Large intestine (tissue), 3 donors: ENCODE data around the gene UBE2G2. TPM values are rescaled to one million over a fixed set of nuclear protein-coding genes. Genes with fewer than 3 reads are reported as not detected.
"Not testable (repeated sequence)": the region's sequence is repeated elsewhere in the genome, so short reads cannot be mapped to it uniquely, and the experiment has no call there.

Experiments
- DNase-seq, 2 donors: peaks; one replicate each; pipeline versions ENCODE4 v3.0.0 to v3.0.0-alpha.2; 2013
- H3K27ac ChIP-seq: one replicate; pipeline ENCODE4 v1.5.1; 2013; ENCODE audit warnings: low read length
- H3K27me3 ChIP-seq: 2 replicates; pipeline ENCODE4 v1.6.1; 2013; ENCODE audit warnings: low read length; ENCODE audit not compliant: control insufficient read depth, insufficient read depth
- H3K36me3 ChIP-seq: 2 replicates; pipeline ENCODE4 v1.6.1; 2013; ENCODE audit warnings: low read length; ENCODE audit not compliant: control insufficient read depth, insufficient read depth
- H3K4me1 ChIP-seq: one replicate; pipeline ENCODE4 v1.6.1; 2013; ENCODE audit warnings: low read length; ENCODE audit not compliant: control insufficient read depth, insufficient read depth
- H3K4me3 ChIP-seq: one replicate; pipeline ENCODE4 v1.5.1; 2013; ENCODE audit warnings: low read length
- H3K9me3 ChIP-seq: one replicate; pipeline ENCODE4 v1.6.1; 2013; ENCODE audit warnings: mild to moderate bottlenecking, low read depth, low read length, moderate library complexity; ENCODE audit not compliant: control insufficient read depth
- WGBS: methylation state at CpG from one replicate; pipeline ENCODE4 v1.1.5; 2013; ENCODE audit warnings: low lambda C conversion rate; ENCODE audit not compliant: insufficient coverage; 5-methylcytosine and 5-hydroxymethylcytosine counted together
- polyA plus RNA-seq: library from polyadenylated mRNA; unstranded; fragments of 120-200 nt; gene quantifications from one replicate; pipeline ENCODE4 v1.2.1, GENCODE V29; 2013

UBE2G2 gene
- polyA plus RNA-seq, 1 donor, result 97.1 TPM

- no CpG with 5 or more reads among the region's 37 CpGs for WGBS
- H3K27me3 ChIP-seq, result no peaks in the 10 kb centered on the region
Measured at GRCh38 chr21:44836666-44837471, 35.2 kb upstream of the UBE2G2 start.

GRCh38 chr21:44836349-44836665 lies 34.7 kb upstream of the UBE2G2 start:
- WGBS, result no CpG with 5 or more reads among the region's 3 CpGs
- Histone ChIP-seq H3K27me3 (no peaks in the 10 kb centered on the region), H3K9me3 (no peaks in the 10 kb centered on the region), H3K27ac (no peak overlapping the region), H3K4me3 (no peak overlapping the region), H3K36me3 (no peaks in the 10 kb centered on the region), H3K4me1 (peaks cover 2% of the 10 kb centered on the region)
- DNase-seq, result no peak

More at GRCh38 chr21:44836666-44837471, 35.2 kb upstream of the UBE2G2 start:
- peak; percentile 83 to 86 for DNase-seq
- no peaks in the 10 kb centered on the region for H3K9me3 ChIP-seq
- no peaks in the 10 kb centered on the region for H3K36me3 ChIP-seq
- H3K27ac ChIP-seq, result no peak overlapping the region
- peaks cover 2% of the 10 kb centered on the region for H3K4me1 ChIP-seq
- no peak overlapping the region for H3K4me3 ChIP-seq

GRCh38 chr21:44835647-44835973 lies 34.0 kb upstream of the UBE2G2 start:
- WGBS, result no CpG with 5 or more reads among the region's 8 CpGs
- H3K27ac ChIP-seq, result no peak overlapping the region
- no peaks in the 10 kb centered on the region for H3K36me3 ChIP-seq
- DNase-seq, result no peak
- peaks cover 2% of the 10 kb centered on the region for H3K4me1 ChIP-seq
- no peaks in the 10 kb centered on the region for H3K9me3 ChIP-seq
- no peak overlapping the region for H3K4me3 ChIP-seq
- H3K27me3 ChIP-seq, result no peaks in the 10 kb centered on the region

GRCh38 chr21:44834951-44835646 lies 33.5 kb upstream of the UBE2G2 start:
- Histone ChIP-seq H3K27me3 (no peaks in the 10 kb centered on the region), H3K36me3 (no peaks in the 10 kb centered on the region), H3K27ac (no peak overlapping the region), H3K4me3 (no peak overlapping the region), H3K4me1 (peaks cover 2% of the 10 kb centered on the region), H3K9me3 (no peaks in the 10 kb centered on the region)
- WGBS, result no CpG with 5 or more reads among the region's 29 CpGs
- DNase-seq, result no peak

- peaks cover 2% of the 10 kb centered on the region for H3K4me1 ChIP-seq
- H3K27me3 ChIP-seq, result no peaks in the 10 kb centered on the region
- H3K9me3 ChIP-seq, result no peaks in the 10 kb centered on the region
- H3K4me3 ChIP-seq, result no peak overlapping the region
- no peak for DNase-seq
- no CpG with 5 or more reads among the region's 26 CpGs for WGBS
- no peaks in the 10 kb centered on the region for H3K36me3 ChIP-seq
- no peak overlapping the region for H3K27ac ChIP-seq
Measured at GRCh38 chr21:44834231-44834950, 32.8 kb upstream of the UBE2G2 start.

GRCh38 chr21:44833663-44834062 lies 32.0 kb upstream of the UBE2G2 start:
- no peak overlapping the region for H3K27ac ChIP-seq
- H3K27me3 ChIP-seq, result no peaks in the 10 kb centered on the region
- peaks cover 2% of the 10 kb centered on the region for H3K4me1 ChIP-seq
- no peak overlapping the region for H3K4me3 ChIP-seq
- 88% methylated on average over 1 of the region's 5 CpGs for WGBS
- no peak for DNase-seq
- H3K36me3 ChIP-seq, result no peaks in the 10 kb centered on the region
- H3K9me3 ChIP-seq, result peaks cover 2% of the 10 kb centered on the region

- not testable (repeated sequence) for H3K9me3 ChIP-seq, H3K36me3 ChIP-seq, H3K4me1 ChIP-seq, H3K4me3 ChIP-seq, H3K27me3 ChIP-seq, H3K27ac ChIP-seq, DNase-seq
- WGBS, result 100% methylated on average over 2 of the region's 23 CpGs
Measured at GRCh38 chr21:44832516-44833255, 31.1 kb upstream of the UBE2G2 start.

- no peak overlapping the region for H3K4me3 ChIP-seq
- H3K36me3 ChIP-seq, result no peaks in the 10 kb centered on the region
- DNase-seq, result no peak
- no peak overlapping the region for H3K27ac ChIP-seq
- peaks cover 7% of the 10 kb centered on the region for H3K9me3 ChIP-seq
- H3K27me3 ChIP-seq, result peaks cover 4% of the 10 kb centered on the region
- no peaks in the 10 kb centered on the region for H3K4me1 ChIP-seq
- 47% methylated on average over 5 of the region's 7 CpGs for WGBS
Measured at GRCh38 chr21:44831227-44831860, 29.7 kb upstream of the UBE2G2 start.

- H3K36me3 ChIP-seq, result no peaks in the 10 kb centered on the region
- DNase-seq, result no peak
- no CpG with 5 or more reads among the region's 2 CpGs for WGBS
- no peak overlapping the region for H3K4me3 ChIP-seq
- H3K9me3 ChIP-seq, result peaks cover 8% of the 10 kb centered on the region
- no peaks in the 10 kb centered on the region for H3K4me1 ChIP-seq
- H3K27ac ChIP-seq, result no peak overlapping the region
- H3K27me3 ChIP-seq, result peaks cover 4% of the 10 kb centered on the region
Measured at GRCh38 chr21:44829507-44830092, 28.0 kb upstream of the UBE2G2 start.
